HepG2 (cell line): ENCODE data around the gene PSMC3IP. TPM values are rescaled to one million over a fixed set of nuclear protein-coding genes. Genes with fewer than 3 reads are reported as not detected.

Source experiments
- ATAC-seq: fragments of 200-7000 bp; cut with Tn5 transposase; 3 replicates; pipeline ENCODE4 v1.9.1; 2020; ENCODE audit warnings: mild to moderate bottlenecking, moderate library complexity
- BruUV-seq: library from RNA; stranded (reverse); fragments of 400-500 nt; replicated peaks from 2 replicates; lab custom pipeline; 2021; lab: Mats Ljungman, UMichigan
- CTCF ChIA-PET: fragments of 300-600 bp; formaldehyde crosslinking; extraction: SDS; loops from one replicate; lab custom pipeline; 2021; ENCODE audit warnings: low total read pairs, inconsistent platforms, low intra/inter-chr PET ratio; lab: Yijun Ruan, JAX
- POLR2A ChIA-PET: fragments of 350-600 bp; sonication (Branson Sonifier 250); formaldehyde crosslinking; loops from one replicate; lab custom pipeline; 2020; ENCODE audit warnings: antibody characterized with exemption, inconsistent platforms; lab: Yijun Ruan, JAX
- DNase-seq: peaks from one replicate; pipeline ENCODE4 v3.0.0-alpha.2; 2015; ENCODE audit warnings: low spot score
- FAIRE-seq: peaks from 3 replicates; lab custom pipeline; 2011; peaks lifted over from hg19 to GRCh38; lab: Jason Lieb, UNC
- H2AFZ ChIP-seq: one replicate; pipeline ENCODE4 v1.6.1; 2011; ENCODE audit warnings: low read length, inconsistent platforms
- H3K27ac ChIP-seq: fragments of 300-600 bp; 3 replicates; pipeline ENCODE4 v1.8.0; 2011; ENCODE audit warnings: mixed run types, mild to moderate bottlenecking, mixed read lengths, low read length, inconsistent platforms; ENCODE audit not compliant: insufficient read depth; ENCODE audit errors: extremely low read length
- H3K27me3 ChIP-seq, 2 experiments: fragments of 200-600 bp in 1 of 2; 2 replicates in 1 of 2; 3 replicates in 1 of 2; pipeline versions ENCODE4 v1.6.0 to v1.8.0; 2011; ENCODE audit warnings: low read length in 2 of 2, mild to moderate bottlenecking in 2 of 2, moderate library complexity in 2 of 2, inconsistent platforms in 1 of 2; ENCODE audit not compliant: insufficient read depth in 2 of 2, control insufficient read depth in 1 of 2
- H3K36me3 ChIP-seq, 2 experiments: fragments of 200-600 bp in 1 of 2; replicated peaks in 1 of 2; 2 replicates in 1 of 2; 3 replicates in 1 of 2; pipeline versions ENCODE4 v1.5.1 to v1.8.0; 2011; ENCODE audit warnings: low read length in 2 of 2, inconsistent platforms in 1 of 2; ENCODE audit not compliant: insufficient read depth in 2 of 2, control insufficient read depth in 1 of 2
- H3K4me1 ChIP-seq: 2 replicates; pipeline ENCODE4 v1.5.1; 2012; ENCODE audit warnings: low read length, inconsistent platforms; ENCODE audit not compliant: insufficient read depth
- H3K4me2 ChIP-seq: 2 replicates; pipeline ENCODE4 v1.6.0; 2011; ENCODE audit warnings: low read depth, low read length, inconsistent platforms
- H3K4me3 ChIP-seq, 3 experiments: fragments of 200-600 bp in 1 of 3; sonication (generic), shearing (Covaris generic) in 1 of 3; replicated peaks in 1 of 3; 2 replicates each; pipeline ENCODE4 v1.5.1; 2011 to 2016; ENCODE audit warnings: low read length in 3 of 3, inconsistent platforms in 2 of 3, low read depth in 2 of 3, mild to moderate bottlenecking in 2 of 3, control low read depth in 1 of 3, mixed read lengths in 1 of 3; ENCODE audit not compliant: insufficient read depth in 1 of 3
- H3K79me2 ChIP-seq: one replicate; pipeline ENCODE4 v1.6.1; 2011; ENCODE audit warnings: low read length, inconsistent platforms; ENCODE audit not compliant: insufficient read depth
- H3K9ac ChIP-seq: 2 replicates; pipeline ENCODE4 v1.6.0; 2011; ENCODE audit warnings: mild to moderate bottlenecking, low read depth, low read length, inconsistent platforms; ENCODE audit not compliant: insufficient read depth
- H3K9me3 ChIP-seq: 2 replicates; pipeline ENCODE4 v1.5.1; 2012; ENCODE audit warnings: mild to moderate bottlenecking, low read length
- H4K20me1 ChIP-seq: 2 replicates; pipeline ENCODE4 v1.6.0; 2011; ENCODE audit warnings: inconsistent platforms, mild to moderate bottlenecking, low read length, moderate library complexity; ENCODE audit not compliant: insufficient read depth
- HNF4G ChIP-seq, 2 experiments: sonication (generic) in 1 of 2; formaldehyde crosslinking in 1 of 2; IDR thresholded peaks; 2 replicates each; pipeline versions ENCODE4 v1.4.0 to v1.6.1; 2011 to 2020; ENCODE audit warnings: borderline replicate concordance in 2 of 2, low read depth in 2 of 2, mild to moderate bottlenecking in 2 of 2, low read length in 1 of 2, missing genetic modification reagents in 1 of 2, moderate library complexity in 1 of 2
- IKZF5 ChIP-seq: IDR thresholded peaks from 2 replicates; pipeline ENCODE4 v1.6.1; 2018; ENCODE audit warnings: missing genetic modification reagents, mild to moderate bottlenecking, missing compliant biosample characterization
- MAZ ChIP-seq, 2 experiments: sonication (generic) in 1 of 2; formaldehyde crosslinking in 1 of 2; IDR thresholded peaks; 2 replicates each; pipeline versions ENCODE4 v1.5.0 to v1.6.1; 2012 to 2020; ENCODE audit warnings: low read depth in 2 of 2, mild to moderate bottlenecking in 2 of 2, borderline replicate concordance in 1 of 2, improper control_type of control experiment in 1 of 2, low read length in 1 of 2, missing genetic modification reagents in 1 of 2, moderate library complexity in 1 of 2
- PCBP1 ChIP-seq: fragments of 200-400 bp; formaldehyde crosslinking; IDR thresholded peaks from 2 replicates; pipeline ENCODE4 v1.6.1; 2017; ENCODE audit warnings: mild to moderate bottlenecking, low read depth, low read length, borderline replicate concordance
- RBM22 ChIP-seq: fragments of 200-400 bp; formaldehyde crosslinking; optimal IDR thresholded peaks from 2 replicates; pipeline ENCODE3; 2017; ENCODE audit warnings: mild to moderate bottlenecking, low read length, moderate library complexity
- SKIL ChIP-seq: sonication (generic); formaldehyde crosslinking; IDR thresholded peaks from 2 replicates; pipeline ENCODE4 v1.8.0; 2022; ENCODE audit warnings: missing genetic modification reagents, mild to moderate bottlenecking, moderate library complexity, borderline replicate concordance
- TIGD3 ChIP-seq: sonication (generic); formaldehyde crosslinking; IDR thresholded peaks from 2 replicates; pipeline ENCODE4 v1.5.1; 2020; ENCODE audit warnings: mild to moderate bottlenecking, missing genetic modification reagents, borderline replicate concordance
- ZBTB38 ChIP-seq: sonication (generic); formaldehyde crosslinking; IDR thresholded peaks from 2 replicates; pipeline ENCODE4 v1.5.1; 2020; ENCODE audit warnings: mild to moderate bottlenecking, missing genetic modification reagents
- ZC3H4 ChIP-seq: sonication (generic); formaldehyde crosslinking; IDR thresholded peaks from 2 replicates; pipeline ENCODE4 v1.4.0; 2020; ENCODE audit warnings: missing genetic modification reagents, borderline replicate concordance
- ZNF253 ChIP-seq: sonication (generic); formaldehyde crosslinking; IDR thresholded peaks from 2 replicates; pipeline ENCODE4 v1.8.0; 2022; ENCODE audit warnings: mild to moderate bottlenecking, missing genetic modification reagents, borderline replicate concordance
- ZNF746 ChIP-seq: sonication (generic); formaldehyde crosslinking; IDR thresholded peaks from 2 replicates; pipeline ENCODE4 v1.8.0; 2022; ENCODE audit warnings: mild to moderate bottlenecking, missing genetic modification reagents
- WGBS: methylation state at CpG from one replicate; pipeline ENCODE4 v1.1.6; 2017; ENCODE audit warnings: low lambda C conversion rate; 5-methylcytosine and 5-hydroxymethylcytosine counted together
- in situ Hi-C: cut with HindIII; loops from 2 replicates; pipeline ENCODE4 v1.10.0; 2017; ENCODE audit warnings: low pct_unique_long_range_greater_than_20kb; ENCODE audit not compliant: extremely low pct_ligation_motif_present
- intact Hi-C: fragments of 100-400 bp; cut with micrococcal nuclease; formaldehyde crosslinking; loops from one replicate; pipeline ENCODE4 v1.10.0; 2022; ENCODE audit not compliant: unreplicated experiment
- polyA plus RNA-seq, 8 experiments: library from polyadenylated mRNA; depleted of rRNA in 3 of 8; stranded (reverse) in 7 of 8; unstranded in 1 of 8; fragments of >200 nt; fragmentation: Illumina TruSeq in 4 of 8; extraction: Trizol in 4 of 8; gene quantifications; 2 replicates each; pipeline versions ENCODE4 v1.2.1 to v1.2.3, GENCODE V29; 2011 to 2016; ENCODE audit warnings: low read depth in 4 of 8, missing spikeins in 1 of 8, mixed read lengths in 1 of 8; ENCODE audit not compliant: insufficient read depth in 1 of 8
- total RNA-seq, 5 experiments: library from RNA; depleted of rRNA; stranded (reverse); fragments of >200 nt; fragmentation: Illumina TruSeq; extraction: Trizol; gene quantifications; 2 replicates each; pipeline ENCODE4 v1.2.3, GENCODE V29; 2016; ENCODE audit warnings: low read depth in 1 of 5
- TF ChIP-seq, protein P1 (sequence below): sonication (generic); formaldehyde crosslinking; IDR thresholded peaks from 2 replicates; pipeline ENCODE4 v1.4.0; 2020; ENCODE audit warnings: missing genetic modification reagents, low read depth, mild to moderate bottlenecking, borderline replicate concordance

The PSMC3IP gene
- total and polyA plus RNA-seq, 2 of the 13 experiments (the other 11 are each of a cell fraction or from before 2014, with no cell fraction given): 6.5 to 22.4 TPM

- POLR2A ChIA-PET: interaction anchor here (0.7 to 8.5 kb wide), 13 partner anchors 11 to 260 kb away, joined by 3 to 128 read pairs (median 11); partner anchors contain the start of genes BECN1, CNTD1, COA3 and HSD17B1
Observed at GRCh38 chr17:42563950-42564349, 13.6 kb downstream of the PSMC3IP start.

More at GRCh38 chr17:42563950-42564349, 13.6 kb downstream of the PSMC3IP start:
- CTCF ChIA-PET: no interaction called here
- Histone ChIP-seq H3K4me2 (peak overlapping the region; percentile 82), H3K79me2 (peaks cover 42% of the 10 kb centered on the region), H3K9ac (peak overlapping the region; percentile 94), H3K9me3 (no peaks in the 10 kb centered on the region), H3K4me3 (peak overlapping the region; percentile 66 to 91 (median 79)), H3K27ac (peak overlapping the region; percentile 91), H2AFZ (no peak overlapping the region), H3K4me1 (peaks cover 69% of the 10 kb centered on the region), H3K36me3 (peaks cover 16 to 32% of the 10 kb centered on the region in 2 experiments)
- FAIRE-seq (no peak), ATAC-seq (no peak), DNase-seq (no peak)
- no TSS peak for BruUV-seq
- intact Hi-C loops: no loop called here
- 91% methylated on average over 9 of the region's 9 CpGs for WGBS
- in situ Hi-C loops: no loop called here
- TF ChIP-seq HNF4G (IDR thresholded peaks at IDR 0.05; ENCODE audit: borderline replicate concordance, low read depth, low read length) (no peak), HNF4G (CRISPR knock-in tag; IDR thresholded peaks at IDR 0.05; ENCODE audit: borderline replicate concordance, low read depth) (no peak), ZC3H4 (CRISPR knock-in tag) (no peak; the same call in 1 of the 2 replicates), SKIL (CRISPR knock-in tag) (no peak), ZBTB38 (CRISPR knock-in tag) (peak; percentile 69; the same call in 1 of the 2 replicates), ZNF253 (CRISPR knock-in tag) (0 out of 2 replicates have a peak, but pooled peaks have one; percentile 63), RBM22 (peak; percentile 11), IKZF5 (CRISPR knock-in tag) (no peak), TIGD3 (CRISPR knock-in tag) (0 out of 2 replicates have a peak, but pooled peaks have one; percentile 15), PCBP1 (0 out of 2 replicates have a peak, but pooled peaks have one; percentile 50), MAZ (IDR thresholded peaks at IDR 0.05; ENCODE audit: borderline replicate concordance, low read depth, low read length) (no peak), MAZ (CRISPR knock-in tag; IDR thresholded peaks at IDR 0.05; ENCODE audit: low read depth) (0 out of 2 replicates have a peak, but pooled peaks have one; percentile 13), ZNF746 (0 out of 2 replicates have a peak, but pooled peaks have one; percentile 58)
- TF ChIP-seq, protein P1, sequence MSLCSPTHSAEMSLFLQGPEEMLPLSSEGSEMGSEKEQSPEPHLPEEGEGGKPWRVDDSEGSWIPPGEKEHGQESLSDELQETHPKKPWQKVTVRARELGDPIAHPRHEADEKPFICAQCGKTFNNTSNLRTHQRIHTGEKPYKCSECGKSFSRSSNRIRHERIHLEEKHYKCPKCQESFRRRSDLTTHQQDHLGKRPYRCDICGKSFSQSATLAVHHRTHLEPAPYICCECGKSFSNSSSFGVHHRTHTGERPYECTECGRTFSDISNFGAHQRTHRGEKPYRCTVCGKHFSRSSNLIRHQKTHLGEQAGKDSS (CRISPR knock-in tag): 0 out of 2 replicates have a peak, but pooled peaks have one; percentile 30
- TF ChIP-seq, all 625 proteins: peak for 8
- Histone ChIP-seq H3K27me3 (no peaks in the 10 kb centered on the region; a peak in 1 of 5 replicates), H4K20me1 (no peaks in the 10 kb centered on the region)
